PC-9 (cell line): ENCODE results near the gene SLIT1.

ENCODE experiments used
- EZH2 ChIP-seq: fragments of 200-600 bp; sonication (generic); IDR thresholded peaks from 2 replicates; pipeline ENCODE4 v1.8.0; 2017; ENCODE audit warnings: antibody characterized with exemption, low read depth
- TF ChIP-seq, protein P1 (sequence below): fragments of 200-600 bp; sonication (generic); conservative IDR thresholded peaks from 2 replicates; pipeline ENCODE4 v1.6.1; 2017; ENCODE audit warnings: mixed run types, antibody characterized with exemption, mild to moderate bottlenecking, moderate library complexity

GRCh38 chr10:96992721-96993120, 193.0 kb downstream of the SLIT1 start:
- no peak for TF ChIP-seq EZH2
- TF ChIP-seq, protein P1, sequence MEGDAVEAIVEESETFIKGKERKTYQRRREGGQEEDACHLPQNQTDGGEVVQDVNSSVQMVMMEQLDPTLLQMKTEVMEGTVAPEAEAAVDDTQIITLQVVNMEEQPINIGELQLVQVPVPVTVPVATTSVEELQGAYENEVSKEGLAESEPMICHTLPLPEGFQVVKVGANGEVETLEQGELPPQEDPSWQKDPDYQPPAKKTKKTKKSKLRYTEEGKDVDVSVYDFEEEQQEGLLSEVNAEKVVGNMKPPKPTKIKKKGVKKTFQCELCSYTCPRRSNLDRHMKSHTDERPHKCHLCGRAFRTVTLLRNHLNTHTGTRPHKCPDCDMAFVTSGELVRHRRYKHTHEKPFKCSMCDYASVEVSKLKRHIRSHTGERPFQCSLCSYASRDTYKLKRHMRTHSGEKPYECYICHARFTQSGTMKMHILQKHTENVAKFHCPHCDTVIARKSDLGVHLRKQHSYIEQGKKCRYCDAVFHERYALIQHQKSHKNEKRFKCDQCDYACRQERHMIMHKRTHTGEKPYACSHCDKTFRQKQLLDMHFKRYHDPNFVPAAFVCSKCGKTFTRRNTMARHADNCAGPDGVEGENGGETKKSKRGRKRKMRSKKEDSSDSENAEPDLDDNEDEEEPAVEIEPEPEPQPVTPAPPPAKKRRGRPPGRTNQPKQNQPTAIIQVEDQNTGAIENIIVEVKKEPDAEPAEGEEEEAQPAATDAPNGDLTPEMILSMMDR = no peak
